ENCODE results near the gene GLI3.

GLI3 gene

GRCh38 chr7:42236266-42236975, 588 bp downstream of the GLI3 start:
- no peak for DNase-seq (ENCODE audit: low read depth, low spot score)

GRCh38 chr7:42235741-42236161, 1.3 kb downstream of the GLI3 start:
- DNase-seq (ENCODE audit: low read depth, low spot score) = no peak

- DNase-seq (ENCODE audit: low read depth, low spot score) = no peak
Measured at GRCh38 chr7:42234736-42235135, 2.3 kb downstream of the GLI3 start.

GRCh38 chr7:42233695-42234331, 3.2 kb downstream of the GLI3 start:
- DNase-seq (ENCODE audit: low read depth, low spot score) = no peak

GRCh38 chr7:42233171-42233570, 3.8 kb downstream of the GLI3 start:
- DNase-seq (ENCODE audit: low read depth, low spot score) = no peak

GRCh38 chr7:42232275-42232674, 4.7 kb downstream of the GLI3 start:
- no peak for DNase-seq (ENCODE audit: low read depth, low spot score)

- DNase-seq (ENCODE audit: low read depth, low spot score) = no peak
Measured at GRCh38 chr7:42231043-42231787, 5.8 kb downstream of the GLI3 start.

- no peak for DNase-seq (ENCODE audit: low read depth, low spot score)
Measured at GRCh38 chr7:42227936-42228591, 8.9 kb downstream of the GLI3 start.

- DNase-seq (ENCODE audit: low read depth, low spot score) = no peak
Measured at GRCh38 chr7:42227541-42227935, 9.5 kb downstream of the GLI3 start.

- no peak for DNase-seq (ENCODE audit: low read depth, low spot score)
Measured at GRCh38 chr7:42227021-42227420, 10.0 kb downstream of the GLI3 start.

GRCh38 chr7:42226354-42226941, 10.6 kb downstream of the GLI3 start:
- DNase-seq (ENCODE audit: low read depth, low spot score) = no peak

- DNase-seq (ENCODE audit: low read depth, low spot score) = no peak
Measured at GRCh38 chr7:42224391-42225003, 12.5 kb downstream of the GLI3 start.

GRCh38 chr7:42222891-42223290, 14.1 kb downstream of the GLI3 start:
- no peak for DNase-seq (ENCODE audit: low read depth, low spot score)

GRCh38 chr7:42222125-42222524, 14.9 kb downstream of the GLI3 start:
- DNase-seq (ENCODE audit: low read depth, low spot score) = no peak

GRCh38 chr7:42221304-42221703, 15.7 kb downstream of the GLI3 start:
- DNase-seq (ENCODE audit: low read depth, low spot score) = no peak

GRCh38 chr7:42219447-42219846, 17.6 kb downstream of the GLI3 start:
- DNase-seq (ENCODE audit: low read depth, low spot score) = no peak

GRCh38 chr7:42218248-42218647, 18.8 kb downstream of the GLI3 start:
- no peak for DNase-seq (ENCODE audit: low read depth, low spot score)

- DNase-seq (ENCODE audit: low read depth, low spot score) = no peak
Measured at GRCh38 chr7:42217548-42217947, 19.5 kb downstream of the GLI3 start.

- no peak for DNase-seq (ENCODE audit: low read depth, low spot score)
Measured at GRCh38 chr7:42217053-42217452, 20.0 kb downstream of the GLI3 start.

- no peak for DNase-seq (ENCODE audit: low read depth, low spot score)
Measured at GRCh38 chr7:42214060-42214679, 22.8 kb downstream of the GLI3 start.

GRCh38 chr7:42213093-42213492, 23.9 kb downstream of the GLI3 start:
- DNase-seq (ENCODE audit: low read depth, low spot score) = no peak
